ENCODE data around the gene ABCG1. TPM values are rescaled to one million over a fixed set of nuclear protein-coding genes. Genes with fewer than 3 reads are reported as not detected.

The ABCG1 gene
- total and polyA plus RNA-seq, 2 of the 4 experiments (the other 2 are of a cell fraction), result 0.19 to 0.36 TPM

DNA sequence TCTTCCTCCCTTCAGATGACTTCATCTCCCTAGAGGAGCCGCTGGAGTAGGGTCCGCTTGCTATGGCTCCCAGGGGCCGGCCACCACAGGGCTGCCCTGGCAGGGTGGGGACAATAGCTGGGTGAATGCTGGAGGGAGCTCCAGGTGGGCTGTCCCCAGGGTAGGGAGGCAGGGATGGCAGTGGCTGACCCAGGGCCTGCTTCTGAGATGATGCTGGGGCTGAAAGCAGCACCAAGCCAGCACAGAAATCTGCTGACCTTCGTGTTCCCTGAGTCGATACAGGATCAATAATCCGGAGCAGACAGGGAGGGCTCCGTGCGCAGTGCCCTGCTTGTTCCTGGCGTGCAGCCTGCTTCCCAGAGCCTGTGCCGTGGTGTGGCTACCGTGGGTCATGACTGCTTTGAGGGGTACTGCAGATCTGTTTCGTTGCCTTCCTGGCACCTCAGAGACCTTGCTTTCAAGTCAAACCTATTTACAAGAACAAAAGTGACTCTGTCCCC lies 62.3 kb downstream of the ABCG1 start:
- H2AFZ ChIP-seq (replicated peaks; ENCODE audit: low read length, poor library complexity), result no peak overlapping the region
- peaks cover 4% of the 10 kb centered on the region; the same call in 1 of the 2 replicates for H3K9me1 ChIP-seq (ENCODE audit: insufficient read depth, low read length)
- DNase-seq, result no peak
- intact Hi-C loops (cut with micrococcal nuclease) (no loop called here), in situ Hi-C loops (cut with MboI; ENCODE audit: low sequenced_read_pairs) (no loop called here), dilution Hi-C loops (cut with HindIII; ENCODE audit: low sequenced_read_pairs, unreplicated experiment) (no loop called here)
- H4K5ac ChIP-seq (ENCODE audit: low read depth, low read length), result no peak overlapping the region
- ATAC-seq (ENCODE audit: low read depth), result no peak
- no peak overlapping the region for H2BK20ac ChIP-seq (ENCODE audit: low read depth, low read length)
- H3K9me3 ChIP-seq (ENCODE audit: control insufficient read depth, insufficient read depth, low read length), result no peaks in the 10 kb centered on the region
- H2BK5ac ChIP-seq (ENCODE audit: low read depth, low read length, poor library complexity, severe bottlenecking), result no peak overlapping the region
- no peak overlapping the region for H3K9ac ChIP-seq (ENCODE audit: low read depth, low read length)
- no peak overlapping the region for H3K56ac ChIP-seq (ENCODE audit: extremely low read depth, insufficient read depth, low read length)
- peaks cover 15% of the 10 kb centered on the region; the same call in 1 of the 2 replicates for H3K36me3 ChIP-seq (ENCODE audit: control insufficient read depth, insufficient read depth, low read length)
- peaks cover 7% of the 10 kb centered on the region; the same call in 1 of the 2 replicates for H3K4me1 ChIP-seq (ENCODE audit: control insufficient read depth, insufficient read depth, low read length)
- no TSS peak for BruUV-seq (replicated peaks)
- H3K27me3 ChIP-seq (ENCODE audit: control insufficient read depth, insufficient read depth, low read length), result no peaks in the 10 kb centered on the region
- H2AK5ac ChIP-seq (ENCODE audit: low read depth, low read length), result no peak overlapping the region
- CTCF ChIA-PET, result no interaction called here
- H3K27ac ChIP-seq (ENCODE audit: insufficient read depth, low read length), result no peak overlapping the region
- H3K4me2 ChIP-seq (ENCODE audit: low read depth, low read length), result no peak overlapping the region
- H4K8ac ChIP-seq (ENCODE audit: low read depth in 2 of 2, low read length in 2 of 2), result no peak overlapping the region
- no peak overlapping the region for H3K4me3 ChIP-seq (ENCODE audit: insufficient read depth, low read depth, low read length)
- no peaks in the 10 kb centered on the region for H4K20me1 ChIP-seq (ENCODE audit: insufficient read depth, low read length)
- no peak for TF ChIP-seq MAFK (IDR thresholded peaks at IDR 0.05; ENCODE audit: low read depth, low read length)
- TF ChIP-seq CHD1 (IDR thresholded peaks at IDR 0.05; ENCODE audit: low read depth, low read length), result no peak
- TF ChIP-seq, protein P1, sequence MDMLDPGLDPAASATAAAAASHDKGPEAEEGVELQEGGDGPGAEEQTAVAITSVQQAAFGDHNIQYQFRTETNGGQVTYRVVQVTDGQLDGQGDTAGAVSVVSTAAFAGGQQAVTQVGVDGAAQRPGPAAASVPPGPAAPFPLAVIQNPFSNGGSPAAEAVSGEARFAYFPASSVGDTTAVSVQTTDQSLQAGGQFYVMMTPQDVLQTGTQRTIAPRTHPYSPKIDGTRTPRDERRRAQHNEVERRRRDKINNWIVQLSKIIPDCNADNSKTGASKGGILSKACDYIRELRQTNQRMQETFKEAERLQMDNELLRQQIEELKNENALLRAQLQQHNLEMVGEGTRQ (IDR thresholded peaks at IDR 0.05; ENCODE audit: low read depth, low read length), result no peak
- no peak for TF ChIP-seq RCOR1 (IDR thresholded peaks at IDR 0.05; ENCODE audit: insufficient replicate concordance, low read length)
- no peak for TF ChIP-seq CEBPB (IDR thresholded peaks at IDR 0.05; ENCODE audit: low read depth, low read length)
- no peak for TF ChIP-seq MAZ (IDR thresholded peaks at IDR 0.05; ENCODE audit: borderline replicate concordance, low read depth, low read length)
- TF ChIP-seq, protein P2, sequence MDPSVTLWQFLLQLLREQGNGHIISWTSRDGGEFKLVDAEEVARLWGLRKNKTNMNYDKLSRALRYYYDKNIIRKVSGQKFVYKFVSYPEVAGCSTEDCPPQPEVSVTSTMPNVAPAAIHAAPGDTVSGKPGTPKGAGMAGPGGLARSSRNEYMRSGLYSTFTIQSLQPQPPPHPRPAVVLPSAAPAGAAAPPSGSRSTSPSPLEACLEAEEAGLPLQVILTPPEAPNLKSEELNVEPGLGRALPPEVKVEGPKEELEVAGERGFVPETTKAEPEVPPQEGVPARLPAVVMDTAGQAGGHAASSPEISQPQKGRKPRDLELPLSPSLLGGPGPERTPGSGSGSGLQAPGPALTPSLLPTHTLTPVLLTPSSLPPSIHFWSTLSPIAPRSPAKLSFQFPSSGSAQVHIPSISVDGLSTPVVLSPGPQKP (IDR thresholded peaks at IDR 0.05; ENCODE audit: borderline replicate concordance, low read depth, low read length), result no peak
- TF ChIP-seq SMC3 (IDR thresholded peaks at IDR 0.05; ENCODE audit: low read depth, low read length), result no peak
- no peak for TF ChIP-seq RFX5 (IDR thresholded peaks at IDR 0.05; ENCODE audit: low read depth, low read length)
- no peak overlapping the region for H2AK9ac ChIP-seq (replicated peaks; ENCODE audit: low read depth, low read length, poor library complexity)
- H3K23ac ChIP-seq (ENCODE audit: low read depth, low read length), result no peak overlapping the region
- H3K14ac ChIP-seq (replicated peaks; ENCODE audit: low read depth, low read length), result no peak overlapping the region
- POLR2A ChIA-PET (ENCODE audit: unreplicated experiment), result no interaction called here
- H3K18ac ChIP-seq (ENCODE audit: low read depth, low read length), result no peak overlapping the region
- WGBS, 2 experiments (ENCODE audit: extremely low coverage in 2 of 2, insufficient read length in 1 of 2), result 87% methylated on average over 9 of the region's 12 CpGs; no CpG with 5 or more reads in 1 of the 2 experiments
- H4K91ac ChIP-seq (ENCODE audit: insufficient read depth, low read depth, low read length), result no peak overlapping the region
- H2BK120ac ChIP-seq (ENCODE audit: low read depth, low read length), result no peak overlapping the region
- H3K79me1 ChIP-seq (ENCODE audit: low read depth in 1 of 2, low read length in 2 of 2), result no peaks in the 10 kb centered on the region
- H3K4ac ChIP-seq (ENCODE audit: low read depth, low read length), result no peak overlapping the region
- no peak overlapping the region for H2BK15ac ChIP-seq (ENCODE audit: low read depth, low read length)
